ENCODE results near the gene MCEMP1. TPM values are rescaled to one million over a fixed set of nuclear protein-coding genes. Genes with fewer than 3 reads are reported as not detected.

Gene MCEMP1
- total RNA-seq, 2 experiments from 2014 or later, result 0.22 TPM; not detected in 1

- intact Hi-C loops (cut with micrococcal nuclease; ENCODE audit: unreplicated experiment), result no loop called here
- no TSS peak for BruUV-seq (replicated peaks)
- H3K36me3 ChIP-seq (ENCODE audit: insufficient read depth, low read length), result peaks cover 16% of the 10 kb centered on the region; the same call in 1 of the 2 replicates
- H3K79me2 ChIP-seq (ENCODE audit: insufficient read depth, low read depth, low read length), result peaks cover 33% of the 10 kb centered on the region
- POLR2A ChIA-PET, result interaction anchor here (0.5 kb wide), 1 partner anchor 422 kb away, joined by 3 read pairs; no protein-coding TSS in a partner anchor
- H3K4me3 ChIP-seq (ENCODE audit: low read depth, low read length, poor library complexity, severe bottlenecking), result no peak overlapping the region
- no peaks in the 10 kb centered on the region for H3K9me2 ChIP-seq (ENCODE audit: insufficient read depth, low read length)
- CTCF ChIA-PET (ENCODE audit: unreplicated experiment), result no interaction called here
- no peak for DNase-seq (ENCODE audit: low spot score)
- H3K27ac ChIP-seq (ENCODE audit: low read depth, low read length, poor library complexity, severe bottlenecking), result no peak overlapping the region
- 0 out of 2 replicates have a peak, but pooled peaks cover 6% of the 10 kb centered on the region for H4K20me1 ChIP-seq (ENCODE audit: insufficient read depth, low read length)
- no peak overlapping the region for H3K4me2 ChIP-seq (ENCODE audit: low read length)
- H2AFZ ChIP-seq (ENCODE audit: low read length), result no peak overlapping the region
- H3K4me1 ChIP-seq (ENCODE audit: insufficient read depth, low read length, poor library complexity, severe bottlenecking), result peaks cover 21% of the 10 kb centered on the region
- H3K9me3 ChIP-seq (ENCODE audit: low read length), result no peaks in the 10 kb centered on the region
- TF ChIP-seq CTCF (conservative IDR thresholded peaks at IDR 0.05; ENCODE audit: low read length) (no peak), EZH2phosphoT487 (IDR thresholded peaks at IDR 0.05; ENCODE audit: borderline replicate concordance, low read depth, low read length) (no peak)
Measured at GRCh38 chr19:7631577-7631976, 45.3 kb upstream of the MCEMP1 start.

- no peak for TF ChIP-seq CTCF (conservative IDR thresholded peaks at IDR 0.05; ENCODE audit: low read length)
- no peak for TF ChIP-seq EZH2phosphoT487 (IDR thresholded peaks at IDR 0.05; ENCODE audit: borderline replicate concordance, low read depth, low read length)
- ChIA-PET POLR2A (no interaction called here), CTCF (ENCODE audit: unreplicated experiment) (no interaction called here)
- H2AFZ ChIP-seq (ENCODE audit: low read length), result no peak overlapping the region
- no peaks in the 10 kb centered on the region for H3K9me2 ChIP-seq (ENCODE audit: insufficient read depth, low read length)
- H4K20me1 ChIP-seq (ENCODE audit: insufficient read depth, low read length), result 0 out of 2 replicates have a peak, but pooled peaks cover 6% of the 10 kb centered on the region
- H3K9me3 ChIP-seq (ENCODE audit: low read length), result no peaks in the 10 kb centered on the region
- peaks cover 24% of the 10 kb centered on the region for H3K4me1 ChIP-seq (ENCODE audit: insufficient read depth, low read length, poor library complexity, severe bottlenecking)
- H3K27ac ChIP-seq (ENCODE audit: low read depth, low read length, poor library complexity, severe bottlenecking), result no peak overlapping the region
- intact Hi-C loops (cut with micrococcal nuclease; ENCODE audit: unreplicated experiment), result no loop called here
- DNase-seq (ENCODE audit: low spot score), result no peak
- peaks cover 30% of the 10 kb centered on the region for H3K79me2 ChIP-seq (ENCODE audit: insufficient read depth, low read depth, low read length)
- BruUV-seq (replicated peaks), result no TSS peak
- no peak overlapping the region for H3K4me3 ChIP-seq (ENCODE audit: low read depth, low read length, poor library complexity, severe bottlenecking)
- H3K4me2 ChIP-seq (ENCODE audit: low read length), result no peak overlapping the region
- H3K36me3 ChIP-seq (ENCODE audit: insufficient read depth, low read length), result peaks cover 9% of the 10 kb centered on the region; the same call in 1 of the 2 replicates
Measured at GRCh38 chr19:7632340-7633203, 44.3 kb upstream of the MCEMP1 start.

- H3K9me3 ChIP-seq (ENCODE audit: low read length), result no peaks in the 10 kb centered on the region
- peaks cover 22% of the 10 kb centered on the region for H3K4me1 ChIP-seq (ENCODE audit: insufficient read depth, low read length, poor library complexity, severe bottlenecking)
- peaks cover 19% of the 10 kb centered on the region for H3K79me2 ChIP-seq (ENCODE audit: insufficient read depth, low read depth, low read length)
- POLR2A ChIA-PET, result no interaction called here
- intact Hi-C loops (cut with micrococcal nuclease; ENCODE audit: unreplicated experiment), result no loop called here
- H3K36me3 ChIP-seq (ENCODE audit: insufficient read depth, low read length), result peaks cover 9% of the 10 kb centered on the region; the same call in 1 of the 2 replicates
- H3K4me2 ChIP-seq (ENCODE audit: low read length), result no peak within 1 kb of the TSS
- H3K27ac ChIP-seq (ENCODE audit: low read depth, low read length, poor library complexity, severe bottlenecking), result no peak within 1 kb of the TSS
- DNase-seq (ENCODE audit: low spot score), result no peak
- H3K9me2 ChIP-seq (ENCODE audit: insufficient read depth, low read length), result no peaks in the 10 kb centered on the region
- CTCF ChIA-PET (ENCODE audit: unreplicated experiment), result no interaction called here
- BruUV-seq (replicated peaks), result no TSS peak
- TF ChIP-seq CTCF (conservative IDR thresholded peaks at IDR 0.05; ENCODE audit: low read length) (no peak), EZH2phosphoT487 (IDR thresholded peaks at IDR 0.05; ENCODE audit: borderline replicate concordance, low read depth, low read length) (no peak)
- no peaks in the 10 kb centered on the region for H4K20me1 ChIP-seq (ENCODE audit: insufficient read depth, low read length)
- H2AFZ ChIP-seq (ENCODE audit: low read length), result no peak within 1 kb of the TSS
- no peak within 1 kb of the TSS for H3K4me3 ChIP-seq (ENCODE audit: low read depth, low read length, poor library complexity, severe bottlenecking)
Measured at GRCh38 chr19:7633698-7634097, 43.2 kb upstream of the MCEMP1 start, which contains the start of gene PCP2. Gene PCP2, minus strand, starts transcription at chr19:7633719. Its CDS starts 262 bp downstream, at chr19:7633457.
